NOMO-1 treated with dmso at 0.1 percent for 144 hours (cell line): ENCODE measurements around the gene GCH1.
"Not testable (repeated sequence)": the region's sequence is repeated elsewhere in the genome, so short reads cannot be mapped to it uniquely, and the experiment has no call there.

Source experiments
- DNase-seq: peaks from one replicate; lab custom pipeline; 2025; ENCODE audit not compliant: unreplicated experiment; lab: John Stamatoyannopoulos, UW

Gene GCH1

GRCh38 chr14:54902521-54903420, at the start of gene GCH1:
GCH1 (minus strand) TSS chr14:54902826; CDS start chr14:54902663, 163 bp downstream.
- peak; percentile 31 for DNase-seq

GRCh38 chr14:54947230-54947629, 44.6 kb upstream of the GCH1 start:
- DNase-seq = no peak

- DNase-seq = no peak
These were observed 43.9 kb upstream of the GCH1 start for GRCh38 chr14:54946500-54946899.

GRCh38 chr14:54944737-54945391, 42.2 kb upstream of the GCH1 start:
- no peak for DNase-seq

- DNase-seq = peak; percentile 68
These were observed 40.3 kb upstream of the GCH1 start for GRCh38 chr14:54942913-54943312.

- DNase-seq = no peak
These were observed 34.2 kb upstream of the GCH1 start for GRCh38 chr14:54936816-54937215.

GRCh38 chr14:54935958-54936357, 33.3 kb upstream of the GCH1 start:
- no peak for DNase-seq

GRCh38 chr14:54935100-54935499, 32.5 kb upstream of the GCH1 start:
- DNase-seq = no peak

GRCh38 chr14:54933006-54933405, 30.4 kb upstream of the GCH1 start:
- DNase-seq = no peak

GRCh38 chr14:54931598-54932340, 29.1 kb upstream of the GCH1 start:
- no peak for DNase-seq

GRCh38 chr14:54931101-54931500, 28.5 kb upstream of the GCH1 start:
- DNase-seq = no peak

GRCh38 chr14:54929556-54929955, 26.9 kb upstream of the GCH1 start:
- DNase-seq = no peak

- no peak for DNase-seq
These were observed 25.6 kb upstream of the GCH1 start for GRCh38 chr14:54928216-54928615.

- no peak for DNase-seq
These were observed 24.9 kb upstream of the GCH1 start for GRCh38 chr14:54927551-54927950.

GRCh38 chr14:54926570-54926969, 23.9 kb upstream of the GCH1 start:
- not testable (repeated sequence) for DNase-seq

GRCh38 chr14:54922598-54922997, 20.0 kb upstream of the GCH1 start:
- no peak for DNase-seq

GRCh38 chr14:54920052-54920451, 17.4 kb upstream of the GCH1 start:
- no peak for DNase-seq

- no peak for DNase-seq
These were observed 16.7 kb upstream of the GCH1 start for GRCh38 chr14:54919330-54919729.

- DNase-seq = no peak
These were observed 15.8 kb upstream of the GCH1 start for GRCh38 chr14:54918427-54918826.

- DNase-seq = no peak
These were observed 13.5 kb upstream of the GCH1 start for GRCh38 chr14:54916101-54916500.

- no peak for DNase-seq
These were observed 7.4 kb upstream of the GCH1 start for GRCh38 chr14:54909817-54910558.
